Esophagus (tissue), 2 donors: ENCODE data around the gene COG7. TPM values are rescaled to one million over a fixed set of nuclear protein-coding genes. Genes with fewer than 3 reads are reported as not detected.
"Not testable (repeated sequence)": the region's sequence is repeated elsewhere in the genome, so short reads cannot be mapped to it uniquely, and the experiment has no call there.

ENCODE experiments used
- H3K27ac ChIP-seq, 2 donors: one replicate each; pipeline ENCODE4 v1.5.1; 2013; ENCODE audit warnings: low read depth in 2 of 2, mild to moderate bottlenecking in 2 of 2, inconsistent platforms in 1 of 2, low read length in 1 of 2, moderate library complexity in 1 of 2
- H3K27me3 ChIP-seq, 2 donors: one replicate each; pipeline ENCODE4 v1.6.1; 2013; ENCODE audit warnings: low read length in 2 of 2, control low read depth in 1 of 2, mild to moderate bottlenecking in 1 of 2; ENCODE audit not compliant: insufficient read depth in 2 of 2, control insufficient read depth in 1 of 2
- H3K36me3 ChIP-seq, 2 donors: one replicate each; pipeline ENCODE4 v1.6.1; 2013; ENCODE audit warnings: low read length in 1 of 2; ENCODE audit not compliant: control insufficient read depth in 2 of 2, insufficient read depth in 2 of 2
- H3K4me1 ChIP-seq, 2 donors: one replicate each; pipeline ENCODE4 v1.6.1; 2013; ENCODE audit warnings: low read length in 1 of 2; ENCODE audit not compliant: control insufficient read depth in 2 of 2, insufficient read depth in 2 of 2
- H3K4me3 ChIP-seq, 2 donors: one replicate each; pipeline ENCODE4 v1.5.1; 2013; ENCODE audit warnings: low read length in 2 of 2, mild to moderate bottlenecking in 2 of 2, low read depth in 1 of 2, moderate library complexity in 1 of 2
- H3K9me3 ChIP-seq, 2 donors: one replicate each; pipeline ENCODE4 v1.6.1; 2013; ENCODE audit warnings: mild to moderate bottlenecking in 2 of 2, low read depth in 1 of 2, low read length in 1 of 2, moderate library complexity in 1 of 2; ENCODE audit not compliant: control insufficient read depth in 2 of 2, insufficient read depth in 1 of 2
- WGBS, 2 donors: extraction: QIAGEN DNeasy Blood & Tissue Kit; methylation state at CpG; one replicate each; pipeline ENCODE4 v1.1.7; 2013; 5-methylcytosine and 5-hydroxymethylcytosine counted together
- polyA plus RNA-seq, 2 donors: library from polyadenylated mRNA; stranded (reverse); fragments of 200-250 nt; gene quantifications; one replicate each; pipeline ENCODE4 v1.2.3, GENCODE V29; 2013
- donor health status: healthy with polysubstance abuse.
- donor health status: Bipolar disorder and iron deficiency.

COG7 gene
- polyA plus RNA-seq, 2 donors = 14.2 to 21.2 TPM

- H3K4me3 ChIP-seq = no peak overlapping the region
- no peaks in the 10 kb centered on the region for H3K9me3 ChIP-seq
- peaks cover 20 to 26% of the 10 kb centered on the region in 2 donors for H3K36me3 ChIP-seq
- H3K4me1 ChIP-seq = no peaks in the 10 kb centered on the region
- H3K27ac ChIP-seq = no peak overlapping the region
- 91 to 96% methylated on average over 17 to 19 of the region's 21 CpGs for WGBS, 2 donors
- no peaks in the 10 kb centered on the region for H3K27me3 ChIP-seq
Observed at GRCh38 chr16:23408242-23408822, 44.7 kb downstream of the COG7 start.

GRCh38 chr16:23407436-23408127 lies 45.4 kb downstream of the COG7 start:
- Histone ChIP-seq H3K4me3 (no peak overlapping the region), H3K36me3 (peaks cover 19 to 26% of the 10 kb centered on the region in 2 donors), H3K4me1 (no peaks in the 10 kb centered on the region), H3K9me3 (no peaks in the 10 kb centered on the region), H3K27ac (no peak overlapping the region), H3K27me3 (no peaks in the 10 kb centered on the region)
- WGBS, 2 donors = 94% methylated on average over 9 of the region's 9 CpGs

- WGBS, 2 donors = 90 to 94% methylated on average over 6 of the region's 6 CpGs
- no peaks in the 10 kb centered on the region for H3K4me1 ChIP-seq
- H3K4me3 ChIP-seq = no peak overlapping the region
- peaks cover 16 to 26% of the 10 kb centered on the region in 2 donors for H3K36me3 ChIP-seq
- no peaks in the 10 kb centered on the region for H3K9me3 ChIP-seq
- H3K27ac ChIP-seq = no peak overlapping the region
- H3K27me3 ChIP-seq = no peaks in the 10 kb centered on the region
Observed at GRCh38 chr16:23406546-23407240, 46.3 kb downstream of the COG7 start.

GRCh38 chr16:23406024-23406423 lies 47.0 kb downstream of the COG7 start:
- peaks cover 18 to 27% of the 10 kb centered on the region in 2 donors for H3K36me3 ChIP-seq
- 67 to 78% methylated on average over 2 of the region's 2 CpGs for WGBS, 2 donors
- H3K27ac ChIP-seq = no peak overlapping the region
- no peak overlapping the region for H3K4me3 ChIP-seq
- H3K9me3 ChIP-seq = no peaks in the 10 kb centered on the region
- H3K27me3 ChIP-seq = no peaks in the 10 kb centered on the region
- no peaks in the 10 kb centered on the region for H3K4me1 ChIP-seq

- H3K36me3 ChIP-seq = peaks cover 20 to 24% of the 10 kb centered on the region in 2 donors
- H3K4me3 ChIP-seq = no peak overlapping the region
- H3K27ac ChIP-seq = no peak overlapping the region
- H3K27me3 ChIP-seq = no peaks in the 10 kb centered on the region
- H3K9me3 ChIP-seq = no peaks in the 10 kb centered on the region
- WGBS, 2 donors = 81 to 84% methylated on average over 11 of the region's 11 CpGs
- H3K4me1 ChIP-seq = no peaks in the 10 kb centered on the region
Observed at GRCh38 chr16:23403547-23403946, 49.4 kb downstream of the COG7 start.

GRCh38 chr16:23402100-23402499 lies 50.9 kb downstream of the COG7 start:
- no peaks in the 10 kb centered on the region for H3K9me3 ChIP-seq
- no peaks in the 10 kb centered on the region for H3K4me1 ChIP-seq
- peaks cover 24 to 26% of the 10 kb centered on the region in 2 donors for H3K36me3 ChIP-seq
- H3K27ac ChIP-seq = no peak overlapping the region
- H3K4me3 ChIP-seq = no peak overlapping the region
- no peaks in the 10 kb centered on the region for H3K27me3 ChIP-seq
- 98 to 99% methylated on average over 2 of the region's 2 CpGs for WGBS, 2 donors

- H3K4me1 ChIP-seq = no peaks in the 10 kb centered on the region
- H3K36me3 ChIP-seq = peaks cover 18 to 24% of the 10 kb centered on the region in 2 donors
- no peak overlapping the region for H3K4me3 ChIP-seq
- no peaks in the 10 kb centered on the region for H3K9me3 ChIP-seq
- no peaks in the 10 kb centered on the region for H3K27me3 ChIP-seq
- 78 to 93% methylated on average over 8 of the region's 8 CpGs for WGBS, 2 donors
- no peak overlapping the region for H3K27ac ChIP-seq
Observed at GRCh38 chr16:23401139-23401538, 51.9 kb downstream of the COG7 start.

GRCh38 chr16:23400447-23400846 lies 52.5 kb downstream of the COG7 start:
- H3K4me1 ChIP-seq, H3K27me3 ChIP-seq, H3K27ac ChIP-seq, H3K9me3 ChIP-seq, H3K4me3 ChIP-seq: not testable (repeated sequence)
- 89 to 93% methylated on average over 7 of the region's 7 CpGs for WGBS, 2 donors
- peaks cover 17 to 25% of the 10 kb centered on the region in 2 donors for H3K36me3 ChIP-seq

GRCh38 chr16:23398987-23399805 lies 53.8 kb downstream of the COG7 start:
- WGBS, 2 donors = 77 to 80% methylated on average over 17 of the region's 17 CpGs
- Histone ChIP-seq H3K27me3 (no peaks in the 10 kb centered on the region), H3K4me1 (no peaks in the 10 kb centered on the region), H3K27ac (no peak overlapping the region), H3K4me3 (no peak overlapping the region), H3K9me3 (no peaks in the 10 kb centered on the region), H3K36me3 (peaks cover 17 to 23% of the 10 kb centered on the region in 2 donors)
